GM10847 (cell line): Measurements from ENCODE around the gene NUDT1.

Experiments
- POLR2A ChIP-seq: IDR thresholded peaks from 2 replicates; pipeline ENCODE4 v1.6.1; 2011; ENCODE audit not compliant: insufficient read length; ENCODE audit errors: extremely low read depth

NUDT1 gene

GRCh38 chr7:2213551-2214215 is 28.3 kb upstream of the NUDT1 start:
- no peak for TF ChIP-seq POLR2A

GRCh38 chr7:2214636-2215035 is 27.4 kb upstream of the NUDT1 start:
- TF ChIP-seq POLR2A: no peak

GRCh38 chr7:2215851-2216250 is 26.2 kb upstream of the NUDT1 start:
- no peak for TF ChIP-seq POLR2A

GRCh38 chr7:2217206-2217605 is 24.8 kb upstream of the NUDT1 start:
- no peak for TF ChIP-seq POLR2A

GRCh38 chr7:2217716-2218443 is 24.1 kb upstream of the NUDT1 start:
- TF ChIP-seq POLR2A: no peak

GRCh38 chr7:2218444-2218785 is 23.6 kb upstream of the NUDT1 start:
- no peak for TF ChIP-seq POLR2A

GRCh38 chr7:2219136-2219535 is 22.9 kb upstream of the NUDT1 start:
- no peak for TF ChIP-seq POLR2A

- TF ChIP-seq POLR2A: no peak
These were observed 22.4 kb upstream of the NUDT1 start for GRCh38 chr7:2219606-2220005.

GRCh38 chr7:2220030-2220429 is 22.0 kb upstream of the NUDT1 start:
- TF ChIP-seq POLR2A: no peak

- no peak for TF ChIP-seq POLR2A
These were observed 21.5 kb upstream of the NUDT1 start for GRCh38 chr7:2220506-2220905.

- TF ChIP-seq POLR2A: no peak
These were observed 21.1 kb upstream of the NUDT1 start for GRCh38 chr7:2220954-2221353.

- TF ChIP-seq POLR2A: no peak
These were observed 19.5 kb upstream of the NUDT1 start for GRCh38 chr7:2222516-2222915.

GRCh38 chr7:2223321-2223720 is 18.7 kb upstream of the NUDT1 start:
- TF ChIP-seq POLR2A: no peak

GRCh38 chr7:2224491-2224928 is 17.5 kb upstream of the NUDT1 start:
- TF ChIP-seq POLR2A: no peak

GRCh38 chr7:2224934-2225333 is 17.1 kb upstream of the NUDT1 start:
- no peak for TF ChIP-seq POLR2A

- TF ChIP-seq POLR2A: no peak
These were observed 16.7 kb upstream of the NUDT1 start for GRCh38 chr7:2225336-2225735.

- TF ChIP-seq POLR2A: no peak
These were observed 16.2 kb upstream of the NUDT1 start for GRCh38 chr7:2225830-2226229.

GRCh38 chr7:2227699-2228098 is 14.3 kb upstream of the NUDT1 start:
- TF ChIP-seq POLR2A: no peak

GRCh38 chr7:2228921-2229320 is 13.1 kb upstream of the NUDT1 start:
- no peak for TF ChIP-seq POLR2A
